ENCODE results near the gene RBM25.

The RBM25 gene

GRCh38 chr14:73172500-73172899, 114.2 kb downstream of the RBM25 start:
- no peak for ATAC-seq

GRCh38 chr14:73173092-73173735, 114.9 kb downstream of the RBM25 start:
- peak in 1 of 2 donors; percentile 38 for ATAC-seq

Data from activated CD4-positive, CD25-positive, alpha-beta regulatory T cell treated with anti-CD3 and anti-CD28 coated beads, Interleukin-2, amount 50 U/mL, for 24 hours (primary cell).